Endothelial cell of hepatic sinusoid (primary cell): ENCODE data around the gene ZSWIM4.

Experiments
- in situ Hi-C: cut with HindIII; loops from 2 replicates; pipeline ENCODE4 v1.10.0; 2017; ENCODE audit warnings: low sequenced_read_pairs

The ZSWIM4 gene

DNA sequence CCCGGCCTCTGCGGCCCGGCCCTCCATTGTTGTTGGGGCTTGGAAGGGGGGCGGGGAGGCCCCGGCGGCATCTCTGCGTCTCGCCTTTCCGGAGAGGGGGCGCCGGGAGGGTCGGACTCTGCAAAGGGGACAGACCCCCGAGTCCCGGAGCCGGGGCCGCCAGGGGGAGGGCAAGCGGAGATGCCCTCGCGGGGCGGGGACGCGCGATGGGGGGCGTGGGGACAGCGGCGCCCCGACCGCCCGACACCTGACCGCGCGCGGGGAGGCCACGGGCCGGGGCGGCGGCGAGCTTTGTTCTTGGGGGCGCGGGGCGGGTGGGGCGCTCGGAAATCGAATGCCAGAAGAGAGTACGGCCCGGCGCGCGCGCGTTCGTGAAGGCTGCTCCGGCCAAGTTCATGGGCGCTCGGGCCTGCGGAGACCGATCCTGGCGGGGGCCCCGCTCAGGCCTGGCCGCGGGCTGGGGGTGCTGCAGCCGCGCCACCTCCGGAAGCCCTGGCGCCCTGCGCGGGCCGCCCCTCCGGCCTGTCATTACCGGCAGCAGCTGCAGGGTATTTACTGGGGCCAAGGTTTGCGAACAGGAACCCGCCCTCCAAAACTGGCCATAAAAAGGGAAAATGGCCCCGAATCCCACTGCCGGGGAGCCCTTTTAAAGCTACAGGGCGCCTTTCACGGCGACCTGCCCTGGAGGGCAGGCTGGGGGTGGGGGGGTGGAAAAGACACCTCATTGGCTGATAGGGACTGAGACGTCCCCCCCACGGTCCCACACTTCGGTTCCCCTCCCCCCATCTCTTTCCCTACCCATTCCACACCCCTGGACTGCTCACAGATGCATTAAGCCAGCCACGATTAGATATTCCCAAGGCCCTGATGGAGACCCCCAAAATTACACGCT lies 70.6 kb downstream of the ZSWIM4 start:
- in situ Hi-C loops, result no loop called here

DNA sequence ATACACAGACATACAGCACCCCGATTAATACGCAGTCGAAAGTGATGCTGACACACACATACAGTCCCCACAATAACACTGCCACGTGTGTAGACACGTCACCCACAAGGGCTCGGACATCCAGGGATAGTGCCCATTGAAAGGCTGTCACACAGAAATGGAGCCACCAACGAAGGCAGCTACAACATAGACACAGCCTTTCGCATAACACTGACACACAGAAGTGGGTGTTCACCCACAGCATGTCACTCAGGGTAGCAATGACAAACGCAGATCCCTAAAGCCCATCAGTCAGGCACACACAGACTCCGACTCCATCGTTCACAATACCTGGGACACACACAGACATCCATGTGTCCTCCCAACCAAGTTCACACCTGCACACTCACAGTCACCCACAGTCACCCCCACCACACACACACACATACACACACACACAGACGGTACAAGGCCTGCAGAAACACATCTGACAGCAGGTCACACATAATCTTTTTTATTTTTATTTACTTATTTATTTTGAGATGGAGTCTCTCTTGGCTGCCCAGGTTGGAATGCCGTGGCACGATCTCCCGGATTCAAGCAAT lies 71.3 kb downstream of the ZSWIM4 start:
- in situ Hi-C loops, result no loop called here

GRCh38 chr19:13868663-13869062 lies 73.4 kb downstream of the ZSWIM4 start:
- in situ Hi-C loops, result no loop called here

- in situ Hi-C loops, result no loop called here
Measured at GRCh38 chr19:13869281-13869680, 74.0 kb downstream of the ZSWIM4 start.

GRCh38 chr19:13870873-13871272 lies 75.6 kb downstream of the ZSWIM4 start:
- in situ Hi-C loops, result no loop called here

GRCh38 chr19:13872339-13872694 lies 77.1 kb downstream of the ZSWIM4 start:
- in situ Hi-C loops, result no loop called here

DNA sequence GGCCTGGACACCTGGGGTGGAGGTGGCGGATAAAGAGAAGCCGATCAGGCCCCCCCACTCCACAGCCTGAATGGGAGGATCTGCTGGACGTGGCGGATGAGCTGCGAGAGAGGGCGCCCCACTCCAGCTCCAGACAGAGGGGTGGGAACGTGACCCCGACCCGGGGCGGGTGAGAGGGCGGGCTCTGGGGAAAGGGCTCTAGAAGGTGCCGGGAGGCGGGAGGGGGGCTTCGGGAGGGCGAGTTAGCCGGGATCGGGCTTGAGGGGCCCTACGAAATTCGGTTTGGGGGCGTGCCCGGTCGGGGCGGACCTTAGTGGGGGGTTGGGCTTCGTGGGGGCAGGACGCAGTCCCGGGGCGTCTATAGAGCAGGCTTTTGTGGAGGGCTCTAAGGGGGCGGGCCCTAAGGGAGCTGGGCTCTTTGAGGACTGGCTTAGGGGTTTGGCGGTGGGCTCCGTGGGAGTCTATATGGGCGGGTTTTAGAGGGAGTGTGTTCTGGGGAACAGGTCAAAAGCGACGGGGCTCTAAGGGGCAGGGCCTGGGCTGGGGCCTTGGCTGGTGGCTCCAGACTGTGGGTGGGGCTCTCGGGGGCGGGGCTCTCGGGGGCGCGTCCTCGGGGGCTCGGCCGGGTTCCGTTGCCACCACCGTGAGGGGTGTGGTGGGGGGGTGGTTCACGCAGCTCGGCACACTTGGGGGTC lies 77.6 kb downstream of the ZSWIM4 start:
- in situ Hi-C loops, result no loop called here

DNA sequence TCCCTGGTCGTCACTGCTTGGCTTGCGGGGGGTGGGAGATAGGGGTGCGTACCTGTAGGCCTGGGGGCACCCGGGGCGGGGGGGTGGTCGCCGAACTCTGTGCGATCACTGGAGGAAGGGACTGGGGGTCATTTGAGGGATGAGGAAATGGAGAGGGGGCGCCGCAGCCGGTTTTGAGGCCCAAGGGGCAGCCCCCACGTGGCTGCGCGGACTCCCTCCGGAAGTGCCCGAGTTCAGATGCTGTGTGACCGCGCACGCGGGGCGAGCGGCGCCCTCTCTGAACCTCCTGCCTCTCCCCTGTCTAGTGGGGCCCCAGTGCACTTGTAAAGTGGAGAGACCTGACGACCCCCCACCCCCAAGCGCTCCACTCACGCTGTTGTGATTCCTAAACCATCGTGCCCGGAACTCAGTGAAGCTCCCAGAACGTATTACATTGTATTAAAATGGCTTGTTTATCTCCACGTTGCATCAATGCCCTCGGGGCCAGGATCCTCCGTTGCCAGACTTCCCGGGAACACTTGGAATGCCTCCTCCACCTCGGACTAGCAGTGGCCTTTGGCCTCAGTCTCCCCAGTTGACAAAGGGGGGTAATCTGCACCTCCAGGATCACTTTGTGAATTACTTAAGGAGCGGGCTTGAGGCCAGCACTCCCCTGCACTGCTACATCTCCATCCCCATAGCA lies 78.7 kb downstream of the ZSWIM4 start:
- in situ Hi-C loops, result no loop called here

DNA sequence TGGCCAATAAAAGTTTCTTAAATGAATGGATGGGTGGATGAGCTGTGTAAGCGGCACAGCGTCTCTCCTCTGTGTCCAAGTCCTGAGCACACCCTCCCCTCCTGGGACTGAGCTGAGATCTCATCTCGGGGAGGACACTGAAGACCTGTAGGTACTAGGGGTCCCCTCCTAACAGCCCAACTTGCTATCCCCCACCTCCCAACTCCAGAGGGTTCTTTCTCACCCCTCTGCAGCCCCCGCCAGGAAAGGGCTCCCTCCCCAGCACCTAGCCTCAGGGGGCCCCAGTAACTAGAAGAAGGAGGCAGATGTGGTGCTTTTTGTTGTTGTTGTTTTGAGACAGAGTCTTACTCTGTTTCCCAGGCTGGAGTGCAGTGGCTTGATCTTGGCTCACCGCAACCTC lies 80.6 kb downstream of the ZSWIM4 start:
- in situ Hi-C loops, result loop anchor here (25.0 kb wide), 1 partner anchor 511 kb away; the partner anchor contains the start of gene ADGRE5

- in situ Hi-C loops, result loop anchor here (25.0 kb wide), 1 partner anchor 510 kb away; the partner anchor contains the start of gene ADGRE5
Measured at GRCh38 chr19:13876834-13877233, 81.6 kb downstream of the ZSWIM4 start, which contains the start of gene NANOS3. Gene NANOS3, plus strand, starts transcription at chr19:13877134. Its CDS starts 115 bp downstream, at chr19:13877249.

- in situ Hi-C loops, result loop anchor here (25.0 kb wide), 1 partner anchor 510 kb away; the partner anchor contains the start of gene ADGRE5
Measured at GRCh38 chr19:13877303-13877702, 82.1 kb downstream of the ZSWIM4 start.

DNA sequence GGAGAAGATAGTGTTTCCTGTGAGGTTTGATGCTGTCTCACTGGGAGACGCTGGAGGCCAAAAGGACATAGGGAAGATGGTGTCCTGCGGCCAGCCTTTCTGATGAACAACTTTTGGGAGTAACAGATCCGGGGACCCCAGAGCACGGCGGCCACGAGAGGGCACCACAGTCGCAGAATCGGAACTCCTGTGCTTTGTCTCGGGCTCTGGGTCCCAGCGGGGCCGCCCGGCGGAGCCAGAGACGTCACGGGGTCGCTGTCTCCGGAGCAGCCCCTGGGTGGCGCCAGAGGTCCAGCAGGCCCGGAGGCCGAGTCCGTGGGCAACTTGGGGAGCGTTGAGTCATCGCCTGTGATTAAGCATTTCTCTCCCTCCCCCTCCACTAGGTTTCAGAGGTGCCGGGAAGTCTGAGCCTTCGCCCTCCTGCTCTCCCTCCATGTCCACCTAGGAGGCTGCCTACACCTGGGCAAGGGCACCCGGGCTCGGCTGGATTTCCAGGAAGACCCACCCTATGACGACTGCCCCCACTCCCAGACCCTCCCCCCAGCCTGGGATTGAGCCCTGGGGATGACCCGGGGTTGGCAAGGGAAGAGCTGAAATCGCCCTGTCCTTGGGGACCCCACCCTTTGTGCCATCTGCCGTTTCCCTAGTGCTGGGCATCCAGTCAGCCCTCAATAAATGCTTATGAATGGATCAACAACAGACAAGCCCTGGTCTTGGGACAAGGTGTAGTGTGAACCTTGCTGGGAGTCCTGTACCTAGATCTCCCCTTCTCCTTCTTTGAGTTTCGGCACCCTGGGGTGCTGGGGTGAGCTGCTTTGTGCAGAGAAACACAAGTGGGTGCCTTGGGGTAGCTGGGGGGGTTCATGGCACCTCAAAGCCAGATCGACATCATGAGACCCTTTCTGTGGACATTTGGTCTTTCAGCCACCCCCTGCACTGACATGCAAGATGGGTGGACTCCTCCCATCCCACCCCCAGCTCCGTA lies 85.1 kb downstream of the ZSWIM4 start:
- in situ Hi-C loops, result loop anchor here (10.0 to 25.0 kb wide), 2 partner anchors 254 to 507 kb away; partner anchors contain the start of genes ADGRE5 and ASF1B

DNA sequence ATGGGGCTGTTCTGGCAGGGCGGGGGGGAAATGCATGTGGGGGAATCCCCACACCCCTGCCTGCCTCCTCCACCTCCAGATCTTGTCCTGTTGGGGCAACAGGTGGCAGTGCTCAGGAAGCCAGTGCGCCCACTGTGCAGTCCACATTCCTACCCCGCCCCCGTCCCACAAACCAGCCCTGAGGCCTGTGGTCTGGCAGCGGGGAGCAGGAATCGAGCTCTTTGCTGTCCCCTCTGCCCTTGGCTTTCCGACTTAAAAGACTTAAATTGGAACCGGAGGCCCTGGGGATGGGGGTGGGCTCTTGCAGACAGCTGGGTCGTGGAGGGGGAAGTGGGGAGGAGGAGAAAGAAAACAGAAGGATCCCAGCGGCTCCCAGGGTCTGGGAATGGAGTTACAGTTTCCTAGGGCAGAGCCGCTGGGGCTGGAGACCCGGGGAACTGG lies 86.0 kb downstream of the ZSWIM4 start:
- in situ Hi-C loops, result loop anchor here (10.0 to 25.0 kb wide), 2 partner anchors 254 to 506 kb away; partner anchors contain the start of genes ADGRE5 and ASF1B
